GM19452 (cell line): ENCODE measurements around the gene MTIF3.
A peak's percentile ranks its signal among the peaks of the same experiment; 100 is the strongest.

Source experiments
- ATAC-seq: cut with Tn5 transposase; IDR thresholded peaks from one replicate; pipeline ENCODE4 v1.9.1; 2021; ENCODE audit not compliant: unreplicated experiment

MTIF3 gene, protein sequence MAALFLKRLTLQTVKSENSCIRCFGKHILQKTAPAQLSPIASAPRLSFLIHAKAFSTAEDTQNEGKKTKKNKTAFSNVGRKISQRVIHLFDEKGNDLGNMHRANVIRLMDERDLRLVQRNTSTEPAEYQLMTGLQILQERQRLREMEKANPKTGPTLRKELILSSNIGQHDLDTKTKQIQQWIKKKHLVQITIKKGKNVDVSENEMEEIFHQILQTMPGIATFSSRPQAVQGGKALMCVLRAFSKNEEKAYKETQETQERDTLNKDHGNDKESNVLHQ

DNA sequence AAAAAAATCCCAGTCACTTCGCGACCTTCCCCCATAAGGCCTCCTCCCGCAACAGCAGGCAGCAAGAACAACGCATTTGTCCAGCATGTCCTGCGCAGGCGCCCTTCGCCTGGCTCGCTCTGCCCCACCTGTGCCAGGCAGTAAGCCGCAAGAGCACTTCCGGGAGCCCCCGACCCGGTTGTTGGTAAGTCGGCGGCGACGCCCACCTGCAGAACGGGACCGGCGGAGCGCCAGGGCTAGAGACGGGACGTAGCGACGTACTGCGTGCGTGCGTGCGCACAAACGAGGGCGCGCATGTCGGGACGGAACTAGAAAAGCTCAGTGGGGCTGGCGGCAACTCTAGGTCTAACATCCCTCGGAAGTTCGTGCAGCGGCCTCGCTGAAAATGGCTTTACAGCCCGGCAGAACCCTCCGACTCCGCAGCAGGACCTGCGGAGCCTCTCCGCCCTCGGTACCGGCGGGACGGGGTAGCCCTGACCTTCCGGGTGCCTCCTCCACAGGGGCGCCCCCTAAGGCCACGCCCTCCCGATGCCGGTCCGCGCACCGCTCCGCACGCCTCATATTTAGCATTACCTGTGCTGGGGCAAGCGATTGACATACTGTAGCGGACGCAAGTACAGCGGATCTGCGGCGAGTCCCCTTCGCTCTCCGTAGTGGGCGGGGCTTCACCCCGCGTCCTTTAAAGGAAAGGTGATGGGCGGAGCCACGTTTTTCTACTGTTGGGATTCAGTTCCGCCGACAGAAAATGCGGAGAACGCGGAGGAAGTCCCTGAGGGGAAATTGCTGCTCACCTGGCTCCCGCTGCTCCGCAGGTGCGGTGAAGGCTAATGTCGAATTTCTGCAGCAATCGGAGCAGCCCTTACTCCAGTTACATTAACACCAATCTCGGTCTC, at the start of gene MTIF3:
TSS of gene MTIF3 (minus strand) at position 629 of the 893 bp plus-strand sequence. CDS start 10,116 bp downstream, outside the sequence.
- ATAC-seq, result peak; percentile 82

DNA sequence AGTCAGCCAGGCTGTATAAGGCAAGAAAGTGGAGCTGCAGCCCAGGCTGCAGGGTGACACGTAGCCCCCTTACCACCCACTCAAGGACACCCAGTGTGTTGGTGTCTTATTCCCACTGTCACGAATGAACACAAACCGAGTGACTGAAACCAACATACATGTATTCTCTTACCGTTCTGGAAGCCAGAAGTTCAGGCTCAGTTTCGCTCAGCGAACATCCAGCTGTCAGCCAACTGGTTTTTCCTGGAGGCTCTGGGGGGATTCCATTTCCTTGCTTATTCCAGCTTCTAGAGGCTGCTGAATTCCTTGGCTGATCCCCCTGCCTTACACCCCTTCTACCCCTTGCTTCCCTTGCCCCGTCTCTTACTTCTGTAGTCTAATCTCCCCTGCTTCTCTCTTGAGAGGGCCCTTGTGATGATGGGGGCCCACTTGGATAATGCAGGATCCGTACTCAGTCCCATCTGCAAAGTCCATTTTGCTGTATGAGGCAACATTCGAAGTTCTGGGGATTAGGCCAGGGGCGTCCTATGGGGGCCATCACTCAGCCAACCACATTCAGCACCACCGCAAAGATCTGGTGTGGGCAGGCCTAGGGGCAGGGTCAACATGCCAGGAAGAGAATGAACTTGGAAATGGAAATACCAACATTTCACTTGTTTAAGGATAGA, 47.3 kb upstream of the MTIF3 start:
- ATAC-seq, result no peak

DNA sequence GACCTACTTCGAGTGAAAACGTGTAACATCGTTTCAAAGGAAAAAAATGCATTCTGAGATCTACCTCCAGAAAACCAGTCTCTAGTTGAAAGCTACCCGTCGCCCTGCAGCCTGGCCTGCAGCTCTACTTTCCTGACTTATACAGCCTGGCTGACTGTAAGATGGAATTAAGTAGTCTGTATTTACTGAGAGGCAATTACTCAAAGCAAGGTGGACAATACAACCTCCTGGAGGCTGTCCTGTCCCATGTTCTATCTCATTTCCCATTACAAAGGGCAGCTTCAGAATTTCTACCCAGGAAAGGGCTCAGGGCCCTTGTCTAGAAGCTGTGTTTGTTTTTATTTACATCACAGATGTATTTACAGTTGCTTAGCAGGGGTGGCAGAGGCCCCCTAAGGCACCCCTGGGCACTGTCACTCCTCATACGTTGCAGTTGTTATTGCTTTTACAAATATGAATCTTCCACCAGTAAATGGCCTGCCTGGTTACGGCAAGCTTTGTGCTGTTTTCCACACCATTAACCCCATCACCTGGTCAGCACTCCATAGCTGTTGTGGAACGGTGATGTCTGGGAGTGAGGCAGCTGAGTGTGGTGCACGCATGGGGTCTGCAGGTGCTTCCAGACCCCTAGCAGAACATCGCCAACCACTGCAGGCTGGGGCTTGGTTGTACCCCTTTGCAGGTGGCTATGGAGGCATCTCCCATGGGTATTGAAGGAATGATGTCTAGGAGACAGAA, 46.3 kb upstream of the MTIF3 start:
- no peak for ATAC-seq

DNA sequence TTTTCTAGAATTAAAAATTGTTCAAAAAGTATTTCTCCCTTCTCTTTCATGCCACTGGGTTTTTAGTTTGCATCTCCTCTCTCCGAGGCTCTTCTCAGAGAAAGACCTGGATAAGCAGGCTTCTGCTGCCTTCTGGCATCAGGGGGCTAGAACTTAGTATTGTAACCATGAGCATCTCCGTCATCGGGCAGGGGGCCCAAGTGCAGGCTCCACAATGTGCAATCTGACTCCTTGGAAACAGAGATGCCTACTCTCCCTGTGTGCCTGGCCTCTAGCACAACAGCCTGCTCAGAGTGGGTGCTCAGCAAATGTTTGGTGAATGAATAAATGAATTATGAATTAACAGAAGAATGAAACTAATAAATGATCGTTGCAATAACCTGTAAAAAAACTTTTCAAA, 45.6 kb upstream of the MTIF3 start:
- no peak for ATAC-seq

DNA sequence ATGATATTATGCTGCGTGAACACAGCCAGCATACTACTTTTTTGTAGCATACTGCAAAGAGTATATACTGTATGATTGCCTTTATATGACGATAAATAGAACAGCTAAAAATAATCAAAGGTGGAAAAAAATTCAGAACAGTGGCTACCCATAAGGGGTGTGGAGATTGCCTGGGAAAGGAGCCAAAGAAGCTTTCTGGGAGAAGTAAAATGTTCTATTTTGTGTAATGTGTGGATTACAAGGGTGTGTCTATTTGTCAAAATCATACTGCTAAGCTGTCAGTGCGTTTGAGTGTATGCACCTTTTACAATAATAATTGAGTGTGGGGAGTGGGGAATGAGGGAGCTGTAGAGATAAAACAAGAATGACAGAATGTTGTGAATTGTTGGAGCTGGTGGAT, 45.2 kb upstream of the MTIF3 start:
- ATAC-seq, result no peak

DNA sequence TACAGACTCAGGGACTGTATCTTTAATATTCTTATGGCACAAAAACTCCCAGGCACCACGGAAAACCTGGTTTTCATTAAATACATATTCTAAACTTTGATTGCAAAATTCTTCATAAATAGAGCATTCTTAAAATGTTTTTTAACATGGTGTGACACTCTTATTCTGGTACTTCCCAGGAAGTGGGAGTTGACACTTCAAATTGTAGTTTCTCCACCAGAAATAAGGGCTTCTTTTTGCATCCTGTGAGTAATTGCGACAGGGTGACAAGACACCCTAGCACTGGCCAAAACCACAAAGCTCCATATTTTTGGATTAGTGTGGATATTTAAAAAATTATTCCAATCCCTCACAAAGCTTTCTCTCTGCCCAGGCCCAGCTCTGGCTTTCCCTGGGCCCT, 43.6 kb upstream of the MTIF3 start:
- ATAC-seq, result no peak

DNA sequence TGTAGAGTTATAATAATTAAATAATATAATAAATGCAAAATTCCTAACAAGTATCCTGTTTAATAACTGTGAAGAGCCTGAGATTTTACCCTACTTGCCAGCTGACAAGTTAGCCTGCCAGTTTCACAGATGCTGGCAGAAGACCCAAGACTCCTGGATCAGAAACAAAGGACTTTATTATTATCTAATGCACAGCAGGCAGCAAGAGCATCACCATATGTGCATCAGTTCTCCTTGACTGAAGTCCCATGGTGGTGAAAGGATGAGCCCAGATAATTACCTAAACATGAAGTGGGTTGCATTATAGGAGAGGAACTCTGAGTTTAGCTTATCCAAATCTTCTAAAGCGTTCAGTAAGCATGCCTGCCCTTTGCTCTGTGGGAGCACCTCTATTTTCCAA, 39.1 kb upstream of the MTIF3 start:
- ATAC-seq, result no peak

DNA sequence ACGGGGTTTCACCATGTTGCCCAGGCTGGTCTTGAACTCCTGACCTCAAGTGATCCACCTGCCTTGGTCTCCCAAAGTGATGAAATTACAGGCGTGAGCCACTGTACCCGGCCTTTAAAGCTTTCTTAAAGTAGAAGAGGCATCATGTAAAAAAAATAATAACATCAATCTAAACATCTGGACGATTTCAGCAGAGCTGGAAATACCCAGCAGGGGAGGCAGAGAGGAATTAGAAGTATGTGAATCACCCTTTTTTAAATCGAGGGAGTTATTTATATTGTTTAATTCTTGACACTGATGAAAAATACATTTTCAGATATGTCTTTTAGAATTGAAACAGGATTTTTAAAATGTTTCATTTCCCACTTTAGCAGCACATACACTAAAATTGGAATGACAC, 37.4 kb upstream of the MTIF3 start:
- ATAC-seq, result no peak

DNA sequence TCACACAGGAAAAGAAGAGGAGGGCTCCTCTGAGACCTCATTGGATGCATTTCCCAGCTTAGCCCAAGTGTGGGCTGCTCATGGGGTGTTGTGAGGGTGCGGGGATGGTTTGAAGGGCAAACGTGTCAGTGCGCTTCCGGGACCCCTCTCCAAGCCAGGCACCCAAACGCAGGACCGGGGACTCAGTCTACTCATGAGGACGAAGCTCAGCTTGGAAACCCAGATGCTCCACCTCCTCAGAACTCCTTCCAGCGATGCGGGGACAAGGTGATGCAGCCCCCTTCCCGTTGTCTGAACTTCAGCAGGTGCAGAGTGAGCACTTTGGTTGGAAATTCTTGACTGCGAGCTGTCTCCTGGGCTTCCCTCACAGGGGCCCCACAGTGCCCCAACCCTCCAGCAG, 33.1 kb upstream of the MTIF3 start:
- ATAC-seq, result no peak

DNA sequence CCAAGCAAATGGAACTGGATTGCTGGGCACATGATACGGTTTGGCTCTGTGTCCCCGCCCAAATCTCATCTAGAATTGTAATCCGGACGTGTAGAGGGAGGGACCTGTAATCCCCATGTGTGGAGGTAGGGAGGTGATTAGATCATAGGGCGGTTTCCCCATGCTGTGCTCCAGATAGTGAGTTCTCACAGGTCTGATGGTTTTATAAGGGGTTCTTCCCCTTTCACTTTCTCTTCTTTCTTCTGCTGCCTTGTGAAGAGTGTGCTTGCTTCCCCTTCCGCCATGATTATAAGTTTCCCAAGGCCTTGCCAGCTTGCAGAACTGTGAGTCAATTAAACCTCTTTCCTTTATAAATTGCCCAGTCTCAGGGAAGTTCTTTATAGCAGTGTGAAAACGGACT, 32.6 kb upstream of the MTIF3 start:
- peak; percentile 92 for ATAC-seq

DNA sequence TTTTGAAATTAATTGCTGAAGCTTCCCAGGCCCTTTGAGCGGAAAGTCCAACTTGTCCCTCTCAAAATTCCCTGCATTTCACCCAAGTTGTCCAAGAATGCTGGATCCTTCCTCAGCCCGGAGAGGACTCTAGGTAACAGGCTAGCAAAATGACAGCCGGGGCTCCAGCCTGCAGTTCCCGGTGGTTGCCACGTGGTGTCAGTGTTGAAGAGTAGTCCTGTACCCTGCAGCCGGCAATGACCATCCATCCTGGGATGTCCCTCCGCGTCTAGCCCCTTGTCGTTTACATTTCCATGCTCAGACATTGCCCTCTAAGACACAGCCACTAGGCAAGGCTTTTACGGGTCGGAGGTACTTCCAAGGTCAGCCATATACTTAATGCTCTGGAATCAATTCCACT, 31.4 kb upstream of the MTIF3 start:
- ATAC-seq, result no peak

DNA sequence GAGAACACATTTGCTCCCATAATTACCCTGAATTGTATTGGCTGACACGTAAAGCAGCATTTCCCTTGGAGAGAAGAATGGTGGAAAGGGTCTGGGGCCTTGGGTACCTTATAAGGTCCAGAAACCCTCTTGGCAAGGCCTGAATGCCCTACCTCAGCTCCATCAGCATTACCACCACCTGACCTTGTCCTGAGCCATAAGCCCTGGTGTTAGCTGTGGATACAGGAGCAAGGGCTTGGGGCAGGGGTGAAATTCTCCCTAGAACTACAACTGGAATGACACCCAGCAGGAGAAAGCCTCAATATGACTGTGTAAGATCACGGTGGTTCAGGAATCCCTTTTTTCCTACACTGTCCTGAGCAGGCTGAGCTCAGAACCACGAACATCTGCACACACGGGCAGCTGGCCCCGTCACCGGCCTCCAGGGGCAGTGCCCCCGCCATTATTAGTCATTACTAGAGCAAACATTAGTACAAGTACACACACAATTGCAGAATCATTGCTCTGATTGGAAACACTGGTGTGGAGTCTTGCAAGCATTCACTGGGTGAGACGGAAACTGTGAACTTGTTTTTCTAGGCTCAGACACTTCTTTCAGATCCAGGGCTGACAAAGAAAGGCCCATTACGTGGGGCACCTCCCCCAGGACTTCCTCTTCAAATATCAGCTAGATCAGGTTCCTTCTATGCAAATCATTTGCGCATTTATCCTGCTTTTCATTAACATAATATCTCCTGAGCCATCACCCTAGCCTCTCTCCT, 26.8 kb upstream of the MTIF3 start:
- ATAC-seq, result peak; percentile 65

DNA sequence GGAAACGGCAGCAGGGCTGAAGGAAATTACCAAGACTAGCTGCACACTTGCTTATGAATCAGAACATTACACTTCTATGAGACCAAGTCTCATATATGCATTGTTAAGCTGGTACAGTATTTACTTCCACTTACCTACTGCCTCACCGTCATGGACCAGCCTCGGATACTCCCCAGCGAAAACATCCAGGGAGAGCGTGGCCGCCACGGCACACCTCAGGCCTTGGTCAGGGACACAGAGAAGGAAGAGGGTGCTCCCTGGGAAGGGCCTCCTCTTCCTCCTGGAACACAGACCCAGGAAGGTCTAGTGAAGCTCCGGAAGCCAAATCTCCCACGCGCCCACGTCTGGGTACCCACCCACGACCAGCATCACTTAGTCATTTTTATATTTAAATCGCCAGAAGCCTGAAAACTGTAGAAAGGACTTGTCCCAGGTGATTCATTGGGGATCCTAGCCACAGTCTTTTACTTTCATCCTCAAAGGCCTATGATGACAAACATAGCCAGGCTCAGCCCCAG, 24.4 kb upstream of the MTIF3 start:
- ATAC-seq, result no peak

DNA sequence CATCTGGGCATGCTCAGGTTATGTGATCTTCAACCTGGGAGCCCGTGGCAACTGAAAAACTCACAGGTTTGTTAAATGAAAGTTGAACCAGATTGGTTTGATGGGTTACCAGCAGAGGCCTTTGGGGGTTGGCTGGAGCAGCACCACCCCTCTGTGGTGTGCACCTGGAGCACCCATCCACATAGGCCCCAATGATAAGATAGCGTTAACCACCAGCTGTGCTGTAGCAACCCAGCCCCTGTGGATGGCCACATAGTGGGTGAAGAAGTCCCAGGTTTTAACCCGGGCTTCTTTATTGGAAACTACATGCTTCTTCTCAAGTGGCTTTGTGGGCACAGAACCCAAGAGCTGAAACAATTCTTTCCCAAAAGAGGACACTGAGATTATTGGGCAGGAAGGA, 22.6 kb upstream of the MTIF3 start:
- no peak for ATAC-seq

DNA sequence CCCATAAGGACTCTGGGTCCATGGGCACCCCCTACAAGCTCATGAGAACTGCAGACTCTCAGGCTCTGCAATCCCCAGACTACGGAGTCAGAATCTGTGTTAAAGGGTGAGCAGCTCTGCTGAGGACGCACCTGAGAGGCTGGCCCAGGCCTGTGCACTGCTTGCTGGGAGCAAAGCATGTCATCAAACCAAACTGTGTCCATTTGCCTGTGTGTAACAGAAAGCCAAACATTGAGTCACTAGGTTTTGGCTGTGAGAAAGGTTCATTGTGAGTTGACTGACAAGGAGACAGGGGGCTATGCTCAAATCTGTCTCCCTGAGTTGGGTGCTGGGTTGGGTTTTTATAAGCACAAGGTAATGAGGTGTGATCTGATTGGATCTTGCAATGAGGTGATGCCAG, 22.1 kb upstream of the MTIF3 start:
- ATAC-seq, result no peak

DNA sequence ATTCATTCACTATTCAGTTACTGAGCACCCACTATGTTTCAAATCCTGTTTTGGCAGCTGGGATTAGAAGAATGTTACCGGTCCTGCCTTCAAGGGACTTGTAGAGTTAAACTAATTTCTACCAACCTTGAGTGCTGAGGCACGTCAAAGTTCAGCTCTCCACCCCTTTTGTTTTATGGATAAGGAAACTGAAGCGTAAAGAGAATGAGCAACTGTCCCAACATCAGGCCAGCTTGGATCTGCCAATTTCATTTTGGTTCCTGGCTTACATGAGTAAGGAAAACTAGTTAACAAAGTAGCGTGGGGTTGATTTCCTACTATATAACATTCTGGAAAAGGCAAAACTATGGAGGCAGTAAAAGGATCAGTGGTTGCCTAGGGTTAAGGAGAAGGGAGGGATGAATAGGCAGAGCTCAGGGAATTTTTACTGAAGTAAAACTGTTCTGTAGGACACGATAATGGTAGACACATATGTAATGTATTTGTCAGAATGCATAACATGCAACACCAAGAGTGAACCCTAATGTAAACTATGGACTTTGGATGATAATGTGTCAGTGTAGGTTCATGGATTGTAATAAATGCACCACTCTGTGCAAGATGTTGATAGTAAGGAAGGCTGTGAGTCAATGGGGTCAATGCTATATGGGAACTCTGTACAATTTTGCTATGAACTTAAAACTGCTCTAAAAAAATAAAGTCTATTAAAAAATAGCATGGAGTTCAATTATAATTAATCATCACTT, 19.9 kb upstream of the MTIF3 start:
- ATAC-seq, result no peak

DNA sequence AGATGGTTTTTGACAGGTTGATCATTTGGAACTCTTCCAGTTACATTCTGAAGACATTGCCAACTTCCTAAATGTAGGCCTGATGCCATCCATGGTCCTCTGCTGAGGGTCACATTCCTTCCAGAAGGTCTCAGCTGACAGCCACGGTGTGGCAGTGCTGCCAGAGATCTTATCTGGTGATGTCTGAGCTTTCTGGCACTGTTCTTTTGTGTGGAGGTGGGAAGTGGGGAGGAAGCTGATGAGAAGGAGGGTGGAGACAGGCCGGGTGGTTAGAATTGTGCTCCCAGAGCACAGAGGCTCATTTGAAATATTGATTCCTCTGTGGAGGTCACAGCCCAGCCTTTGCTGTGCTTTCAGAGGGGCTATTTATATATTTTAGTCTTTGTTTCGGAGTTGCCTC, 16.1 kb upstream of the MTIF3 start:
- no peak for ATAC-seq

DNA sequence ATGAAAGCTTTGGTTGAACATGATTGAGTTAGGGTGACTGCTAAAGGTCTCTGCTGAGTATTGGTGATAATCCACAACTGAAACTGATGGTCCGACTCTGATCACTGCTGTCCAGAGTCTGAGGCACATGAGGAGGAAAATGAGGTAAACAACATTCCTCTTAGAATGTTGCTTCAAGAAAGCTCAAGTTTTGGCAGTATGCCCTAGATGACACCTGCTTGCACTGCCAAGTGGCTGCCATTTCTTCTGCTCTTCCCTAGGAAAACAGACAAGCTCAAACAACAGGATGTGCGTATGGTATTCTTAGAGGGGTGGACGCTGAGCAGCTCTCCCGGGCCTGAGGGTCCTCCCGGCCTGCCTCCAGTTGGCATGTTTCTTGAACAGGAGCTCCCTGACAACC, 15.2 kb upstream of the MTIF3 start:
- no peak for ATAC-seq

DNA sequence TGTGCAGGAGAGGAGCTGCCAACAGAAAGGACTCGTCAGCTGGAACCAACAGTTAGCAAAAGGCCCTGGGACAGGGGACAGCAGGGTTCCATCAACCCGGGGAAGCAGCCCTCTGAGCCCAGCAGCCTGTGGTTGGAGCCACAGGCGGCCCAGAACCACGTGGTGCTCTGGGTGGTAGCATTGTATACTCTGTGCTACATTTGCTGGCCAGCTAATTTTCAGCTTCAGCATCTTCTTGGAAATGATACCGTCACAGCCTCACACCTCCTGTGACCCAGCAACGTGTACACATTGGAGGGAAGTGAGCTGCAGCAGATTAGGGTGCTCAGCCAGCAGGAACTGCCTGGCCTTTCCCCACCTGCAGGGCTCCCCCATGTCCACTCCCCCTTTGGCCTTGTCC, 13.1 kb upstream of the MTIF3 start:
- ATAC-seq, result no peak
